GM18498 (cell line): ENCODE measurements around the gene GJB3.
"Not testable (repeated sequence)": the region's sequence is repeated elsewhere in the genome, so short reads cannot be mapped to it uniquely, and the experiment has no call there.

ENCODE experiments used
- ATAC-seq: cut with Tn5 transposase; IDR thresholded peaks from one replicate; pipeline ENCODE4 v1.9.1; 2021; ENCODE audit warnings: mild to moderate bottlenecking, moderate library complexity; ENCODE audit not compliant: unreplicated experiment

Gene GJB3

GRCh38 chr1:34785231-34785874 is 4.3 kb downstream of the GJB3 start:
- no peak for ATAC-seq

GRCh38 chr1:34785875-34786470 is 5.0 kb downstream of the GJB3 start:
- no peak for ATAC-seq

- ATAC-seq = no peak
Observed at GRCh38 chr1:34786521-34787325, 5.7 kb downstream of the GJB3 start.

- ATAC-seq = no peak
Observed at GRCh38 chr1:34787461-34788420, 6.7 kb downstream of the GJB3 start.

DNA sequence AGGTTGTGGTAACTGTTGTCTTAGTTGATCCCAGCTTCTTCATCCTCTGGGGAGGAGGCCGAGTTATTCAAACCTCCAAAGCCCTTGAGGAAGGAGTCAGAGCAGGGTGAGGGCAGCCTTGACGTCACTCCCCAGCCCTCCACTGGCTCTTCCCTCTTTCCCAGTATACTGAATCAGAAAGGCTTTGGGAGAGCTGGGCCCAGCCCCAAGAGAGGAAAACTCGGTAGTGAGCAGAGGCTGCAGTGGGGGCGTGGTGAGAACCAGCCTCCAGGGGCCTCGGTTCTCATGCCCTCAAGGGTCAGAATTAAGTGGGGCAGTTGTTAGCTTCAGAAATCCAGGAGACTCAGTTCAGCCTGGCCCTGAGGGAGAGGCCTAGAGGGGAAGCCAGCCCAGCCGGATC is 10.0 kb downstream of the GJB3 start:
- no peak for ATAC-seq

GRCh38 chr1:34792424-34792823 is 11.4 kb downstream of the GJB3 start:
- no peak for ATAC-seq

DNA sequence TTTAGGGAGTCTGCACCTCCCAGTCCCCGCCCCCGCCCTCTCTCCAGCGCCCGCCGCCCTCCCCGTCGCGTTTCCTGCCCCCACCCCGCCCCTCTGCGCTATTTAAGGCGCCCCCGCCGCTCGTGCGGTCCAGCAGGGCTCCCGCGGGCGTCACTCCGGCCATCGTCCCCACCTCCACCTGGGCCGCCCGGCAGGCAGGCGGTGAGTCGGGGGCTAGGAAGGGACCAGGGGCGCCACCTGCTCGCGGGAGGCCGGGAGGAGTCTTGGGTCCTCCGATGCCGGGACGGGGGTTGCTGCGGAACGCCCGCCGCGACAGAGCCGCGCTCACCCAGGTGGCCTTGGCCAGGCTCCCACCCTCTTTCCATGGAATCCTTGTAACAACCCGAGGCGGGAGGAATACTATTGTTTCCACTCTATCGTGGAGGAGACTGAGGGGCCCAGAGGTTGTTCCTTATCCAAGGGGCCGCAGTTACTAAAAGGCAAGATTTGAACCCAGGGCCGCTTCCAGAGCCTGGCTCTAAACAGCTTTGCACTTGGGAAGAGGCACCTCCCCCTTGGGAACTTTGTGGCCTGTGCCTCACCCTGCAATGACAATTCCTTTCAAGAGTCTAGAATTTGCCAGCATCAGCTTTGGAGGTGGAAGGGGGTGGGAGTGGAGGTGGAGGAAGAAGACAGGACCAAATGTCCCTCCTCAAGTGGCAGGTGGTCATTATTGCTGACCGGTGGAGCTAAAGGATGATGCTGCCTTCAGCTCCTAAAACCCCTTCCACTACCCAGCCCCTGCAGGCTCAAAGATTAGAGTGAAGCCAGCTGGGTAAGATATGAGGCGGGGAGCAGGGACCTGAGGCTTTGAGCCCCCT is 12.1 kb downstream of the GJB3 start, which contains the start of gene GJA4:
Gene GJA4, plus strand, starts transcription at position 132 of the 860 bp plus-strand sequence. CDS start 1,215 bp downstream, outside the sequence.
- ATAC-seq = no peak

GRCh38 chr1:34794001-34794789 is 13.2 kb downstream of the GJB3 start:
- ATAC-seq = no peak

- no peak for ATAC-seq
Observed at GRCh38 chr1:34794790-34795180, 13.8 kb downstream of the GJB3 start.

- ATAC-seq = no peak
Observed at GRCh38 chr1:34795916-34796315, 14.9 kb downstream of the GJB3 start.

GRCh38 chr1:34796990-34797389 is 16.0 kb downstream of the GJB3 start:
- peak; percentile 74 for ATAC-seq

DNA sequence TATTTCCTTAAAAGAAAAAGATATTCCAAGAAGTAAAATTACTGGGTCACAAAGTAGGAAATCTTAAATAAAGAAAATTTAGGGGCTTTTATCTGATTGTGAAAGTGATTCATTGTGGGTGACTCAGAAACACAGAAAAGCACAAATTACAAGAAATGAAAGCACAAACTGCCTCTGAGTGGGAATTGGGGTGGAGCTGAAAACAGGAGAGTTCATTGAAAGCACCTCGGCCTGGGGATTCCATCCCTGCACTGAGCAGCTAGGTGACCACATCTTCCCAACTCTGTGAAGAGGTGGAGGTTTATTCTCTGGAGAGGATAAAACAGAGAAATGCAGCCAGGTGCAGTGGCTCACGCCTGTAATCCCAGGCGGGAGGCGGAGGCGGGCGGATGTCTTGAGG is 19.2 kb downstream of the GJB3 start:
- ATAC-seq = no peak

DNA sequence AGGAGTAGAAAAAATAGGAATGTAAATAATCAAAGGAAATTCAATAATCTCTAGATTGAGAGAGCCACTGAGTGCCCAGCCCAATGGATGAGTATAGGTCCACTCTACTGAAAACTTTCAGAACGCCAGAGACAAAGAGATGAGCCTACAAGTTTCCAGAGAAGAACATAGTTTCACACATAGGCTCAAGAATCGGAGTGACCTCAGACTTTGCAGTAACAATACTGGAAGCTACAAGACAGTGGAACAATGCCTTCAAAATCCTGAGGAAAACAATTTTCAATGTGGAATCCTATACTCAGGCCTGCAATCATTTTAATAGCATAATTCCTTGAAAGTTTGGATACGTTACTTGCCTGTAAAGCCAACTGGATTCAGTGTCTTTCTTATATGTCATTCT is 22.8 kb downstream of the GJB3 start:
- ATAC-seq = no peak

DNA sequence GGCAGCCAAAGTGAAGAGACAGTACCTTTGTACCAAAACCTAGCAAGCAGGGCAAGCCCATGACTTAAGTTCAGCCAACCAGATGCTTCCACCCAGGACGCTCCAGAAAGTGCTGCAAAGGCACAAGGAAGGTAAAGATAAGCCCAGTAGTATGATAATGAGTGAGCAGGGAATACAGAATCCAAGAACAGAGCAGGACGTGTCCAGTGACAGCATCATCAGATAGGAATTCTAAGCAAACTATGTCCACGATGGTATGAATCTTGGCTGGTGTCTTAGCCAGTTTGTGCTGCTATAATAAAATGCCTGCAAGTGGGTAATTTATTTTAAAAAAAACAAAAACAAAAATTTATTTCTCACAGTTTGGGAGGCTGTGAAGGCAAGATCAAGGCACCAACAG is 25.4 kb downstream of the GJB3 start:
- no peak for ATAC-seq

- ATAC-seq = no peak
Observed at GRCh38 chr1:34808051-34808810, 27.2 kb downstream of the GJB3 start.

DNA sequence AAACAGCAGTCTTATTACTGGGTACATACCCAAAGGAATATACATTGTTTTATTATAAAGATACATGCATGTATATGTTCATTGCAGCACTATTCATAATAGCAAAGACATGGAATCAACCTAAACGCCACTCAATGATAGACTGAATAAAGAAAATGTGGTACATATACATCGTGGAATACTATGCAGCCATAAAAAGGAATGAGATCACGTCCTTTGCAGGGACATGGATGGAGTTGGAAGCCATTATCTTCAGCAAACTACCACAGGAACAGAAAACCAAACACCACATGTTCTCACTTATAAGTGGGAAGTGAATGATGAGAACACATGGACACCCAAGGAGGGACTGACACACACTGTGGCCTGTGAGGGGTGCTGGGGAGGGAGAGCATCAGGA is 29.8 kb downstream of the GJB3 start:
- not testable (repeated sequence) for ATAC-seq

DNA sequence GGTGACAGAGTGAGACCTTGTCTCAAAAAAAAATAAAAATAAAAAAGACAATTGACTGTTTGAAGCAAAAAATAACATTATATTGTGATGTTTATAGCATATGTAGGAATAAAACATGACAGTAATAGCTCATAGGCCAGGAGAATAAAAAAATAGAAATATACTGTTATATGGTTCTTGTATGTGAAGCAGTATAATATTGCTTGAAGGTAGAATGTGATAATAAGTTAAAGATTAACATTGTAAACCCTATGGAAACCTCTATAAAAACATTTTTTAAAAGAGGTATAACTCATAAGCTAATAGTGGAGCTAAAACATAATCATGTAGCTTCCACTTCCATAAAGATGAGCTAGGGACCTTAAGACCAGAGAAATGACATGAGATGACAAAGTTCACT is 35.3 kb downstream of the GJB3 start:
- no peak for ATAC-seq

DNA sequence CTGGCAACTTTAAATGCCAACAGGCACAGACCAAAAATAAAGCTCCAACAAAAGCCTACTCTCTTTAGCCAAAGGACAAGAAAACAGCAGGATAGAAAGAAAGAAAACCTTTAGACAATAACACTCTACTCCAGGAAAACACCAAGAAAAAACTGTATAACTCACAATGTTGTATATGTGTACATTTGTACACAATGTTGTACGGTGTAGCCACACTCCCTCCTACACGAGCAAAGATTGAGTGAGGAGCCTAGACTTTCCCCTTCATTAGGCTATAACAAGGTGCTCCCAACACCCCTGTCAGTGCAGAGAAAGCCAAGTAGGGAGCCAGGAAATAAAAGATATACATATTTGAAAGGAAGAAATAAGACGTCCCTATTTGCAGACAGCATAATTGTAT is 35.8 kb downstream of the GJB3 start:
- ATAC-seq = no peak
